Measurements from ENCODE around the gene SRPRB.

DNA sequence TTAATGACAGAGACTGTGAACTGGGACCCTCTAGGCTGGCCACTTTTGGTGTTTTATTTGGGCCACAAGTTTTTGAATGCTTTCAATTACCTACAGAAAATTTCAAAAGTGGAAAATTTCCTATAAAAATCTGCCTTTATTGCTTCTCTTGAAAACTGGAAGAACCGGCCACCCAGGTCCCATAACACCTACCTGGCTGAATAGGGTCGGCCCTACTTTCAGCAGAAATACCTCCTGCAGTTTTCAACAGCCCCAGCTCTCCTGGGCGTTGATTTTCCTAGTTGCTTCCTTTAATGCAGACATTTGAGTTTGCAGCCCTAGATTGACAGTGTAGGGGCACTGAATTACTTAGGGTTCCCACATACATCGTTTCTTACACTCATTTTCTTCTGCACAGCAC, 719 bp upstream of the SRPRB start:
- TF ChIP-seq SIN3A (IDR thresholded peaks at IDR 0.05; ENCODE audit: borderline replicate concordance, insufficient read depth, low read depth, low read length) (no peak), POLR2AphosphoS5 (IDR thresholded peaks at IDR 0.05; ENCODE audit: low read depth, low read length) (no peak)
- TF ChIP-seq, protein P1, sequence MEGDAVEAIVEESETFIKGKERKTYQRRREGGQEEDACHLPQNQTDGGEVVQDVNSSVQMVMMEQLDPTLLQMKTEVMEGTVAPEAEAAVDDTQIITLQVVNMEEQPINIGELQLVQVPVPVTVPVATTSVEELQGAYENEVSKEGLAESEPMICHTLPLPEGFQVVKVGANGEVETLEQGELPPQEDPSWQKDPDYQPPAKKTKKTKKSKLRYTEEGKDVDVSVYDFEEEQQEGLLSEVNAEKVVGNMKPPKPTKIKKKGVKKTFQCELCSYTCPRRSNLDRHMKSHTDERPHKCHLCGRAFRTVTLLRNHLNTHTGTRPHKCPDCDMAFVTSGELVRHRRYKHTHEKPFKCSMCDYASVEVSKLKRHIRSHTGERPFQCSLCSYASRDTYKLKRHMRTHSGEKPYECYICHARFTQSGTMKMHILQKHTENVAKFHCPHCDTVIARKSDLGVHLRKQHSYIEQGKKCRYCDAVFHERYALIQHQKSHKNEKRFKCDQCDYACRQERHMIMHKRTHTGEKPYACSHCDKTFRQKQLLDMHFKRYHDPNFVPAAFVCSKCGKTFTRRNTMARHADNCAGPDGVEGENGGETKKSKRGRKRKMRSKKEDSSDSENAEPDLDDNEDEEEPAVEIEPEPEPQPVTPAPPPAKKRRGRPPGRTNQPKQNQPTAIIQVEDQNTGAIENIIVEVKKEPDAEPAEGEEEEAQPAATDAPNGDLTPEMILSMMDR (IDR thresholded peaks at IDR 0.05) = no peak
- TF ChIP-seq, protein P2, sequence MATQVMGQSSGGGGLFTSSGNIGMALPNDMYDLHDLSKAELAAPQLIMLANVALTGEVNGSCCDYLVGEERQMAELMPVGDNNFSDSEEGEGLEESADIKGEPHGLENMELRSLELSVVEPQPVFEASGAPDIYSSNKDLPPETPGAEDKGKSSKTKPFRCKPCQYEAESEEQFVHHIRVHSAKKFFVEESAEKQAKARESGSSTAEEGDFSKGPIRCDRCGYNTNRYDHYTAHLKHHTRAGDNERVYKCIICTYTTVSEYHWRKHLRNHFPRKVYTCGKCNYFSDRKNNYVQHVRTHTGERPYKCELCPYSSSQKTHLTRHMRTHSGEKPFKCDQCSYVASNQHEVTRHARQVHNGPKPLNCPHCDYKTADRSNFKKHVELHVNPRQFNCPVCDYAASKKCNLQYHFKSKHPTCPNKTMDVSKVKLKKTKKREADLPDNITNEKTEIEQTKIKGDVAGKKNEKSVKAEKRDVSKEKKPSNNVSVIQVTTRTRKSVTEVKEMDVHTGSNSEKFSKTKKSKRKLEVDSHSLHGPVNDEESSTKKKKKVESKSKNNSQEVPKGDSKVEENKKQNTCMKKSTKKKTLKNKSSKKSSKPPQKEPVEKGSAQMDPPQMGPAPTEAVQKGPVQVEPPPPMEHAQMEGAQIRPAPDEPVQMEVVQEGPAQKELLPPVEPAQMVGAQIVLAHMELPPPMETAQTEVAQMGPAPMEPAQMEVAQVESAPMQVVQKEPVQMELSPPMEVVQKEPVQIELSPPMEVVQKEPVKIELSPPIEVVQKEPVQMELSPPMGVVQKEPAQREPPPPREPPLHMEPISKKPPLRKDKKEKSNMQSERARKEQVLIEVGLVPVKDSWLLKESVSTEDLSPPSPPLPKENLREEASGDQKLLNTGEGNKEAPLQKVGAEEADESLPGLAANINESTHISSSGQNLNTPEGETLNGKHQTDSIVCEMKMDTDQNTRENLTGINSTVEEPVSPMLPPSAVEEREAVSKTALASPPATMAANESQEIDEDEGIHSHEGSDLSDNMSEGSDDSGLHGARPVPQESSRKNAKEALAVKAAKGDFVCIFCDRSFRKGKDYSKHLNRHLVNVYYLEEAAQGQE (IDR thresholded peaks at IDR 0.05; ENCODE audit: insufficient read depth in 1 of 2, low read depth in 2 of 2, low read length in 1 of 2) = no peak

Measured in Panc1 (cell line).